NCI-H1436 treated with DMSO at 0.1 percent for 48 hours (cell line): Measurements from ENCODE around the gene ECM1.

Experiments used
- DNase-seq: peaks from one replicate; lab custom pipeline; 2025; lab: John Stamatoyannopoulos, UW

The ECM1 gene

GRCh38 chr1:150545486-150546032 is 37.6 kb downstream of the ECM1 start:
- no peak for DNase-seq

GRCh38 chr1:150546294-150546937 is 38.5 kb downstream of the ECM1 start:
- no peak for DNase-seq

- no peak for DNase-seq
Observed at GRCh38 chr1:150548324-150548631, 40.4 kb downstream of the ECM1 start.

- DNase-seq: no peak
Observed at GRCh38 chr1:150548632-150549495, 41.0 kb downstream of the ECM1 start, which contains the start of gene ADAMTSL4. Gene ADAMTSL4, plus strand, starts transcription at chr1:150549408. Its CDS starts 2,881 bp downstream, at chr1:150552289.

DNA sequence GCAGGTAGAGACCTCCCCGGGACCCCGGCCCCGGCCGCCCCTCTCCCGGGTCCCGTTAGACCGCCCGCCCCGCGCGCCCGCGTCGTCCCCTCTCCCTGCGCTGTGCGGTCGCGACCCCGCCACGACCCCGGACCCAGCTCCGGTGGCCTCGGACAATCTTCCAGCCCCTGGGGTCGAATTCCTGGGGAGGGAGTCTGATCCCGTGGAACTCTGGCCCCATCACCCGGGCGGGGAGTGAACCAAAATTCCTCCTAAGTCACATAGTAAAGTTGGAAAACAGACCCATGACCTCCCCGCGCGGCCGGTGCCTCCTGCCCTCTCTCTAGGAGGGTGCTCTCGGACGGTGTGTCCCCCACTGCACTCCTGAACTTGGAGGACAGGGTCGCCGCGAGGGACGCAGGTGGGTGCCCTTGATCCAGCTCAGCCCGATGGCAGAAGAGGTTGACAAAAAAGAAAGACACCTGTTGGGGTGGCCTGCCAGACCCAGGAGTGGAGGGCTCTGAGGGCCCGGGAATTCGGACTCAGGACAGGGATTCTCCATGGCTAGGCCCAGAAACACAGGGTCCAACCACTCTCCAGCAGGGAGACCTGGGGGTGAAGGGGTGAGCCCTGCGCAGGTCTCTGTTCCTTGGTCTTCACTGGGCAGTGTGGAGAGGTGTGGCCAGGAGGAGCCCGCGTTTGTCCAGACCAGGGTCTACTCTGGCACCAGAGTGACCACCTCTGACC is 41.8 kb downstream of the ECM1 start:
- DNase-seq: no peak

DNA sequence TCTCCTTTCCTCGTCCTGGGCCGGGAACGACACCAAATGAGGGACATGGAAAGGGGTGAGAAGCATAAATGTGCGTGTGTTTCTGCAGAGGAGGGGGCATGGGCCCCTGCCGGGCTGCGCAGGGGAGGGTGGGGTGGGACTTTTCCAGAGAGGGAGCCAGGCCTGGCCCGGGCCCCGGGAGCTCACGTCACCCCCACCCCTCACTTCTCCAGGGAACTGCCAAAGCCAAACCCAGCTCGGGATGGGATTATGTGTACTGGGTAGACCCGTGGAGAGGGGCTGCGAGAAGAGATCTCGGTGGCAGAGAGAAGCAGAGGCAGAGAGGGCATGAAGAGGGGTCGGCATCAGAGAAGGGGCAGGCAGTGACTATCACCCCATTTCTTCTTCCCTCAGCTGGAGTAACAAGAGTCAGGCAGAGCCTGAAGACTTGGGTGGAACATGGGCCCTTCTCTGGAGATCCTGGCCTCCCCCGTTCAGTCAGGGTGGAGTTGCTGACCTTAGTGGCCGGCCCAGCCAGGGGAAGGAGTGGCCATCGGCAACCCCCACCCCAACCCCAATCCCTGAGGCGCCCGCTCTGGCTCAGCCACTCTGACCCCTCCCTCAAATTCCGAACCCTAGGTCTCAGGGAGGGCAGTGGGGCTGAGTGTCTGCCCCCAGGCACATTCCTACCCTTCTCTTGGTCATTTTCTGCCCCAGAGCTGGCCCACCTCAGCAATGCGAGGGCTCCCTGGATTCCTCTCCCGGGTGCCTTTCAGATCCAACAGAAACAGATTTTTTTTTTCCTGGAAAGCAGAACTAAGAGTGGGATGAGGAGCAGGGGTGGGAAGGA is 42.5 kb downstream of the ECM1 start:
- DNase-seq: no peak

- DNase-seq: no peak
Observed at GRCh38 chr1:150551051-150551783, 43.3 kb downstream of the ECM1 start.

DNA sequence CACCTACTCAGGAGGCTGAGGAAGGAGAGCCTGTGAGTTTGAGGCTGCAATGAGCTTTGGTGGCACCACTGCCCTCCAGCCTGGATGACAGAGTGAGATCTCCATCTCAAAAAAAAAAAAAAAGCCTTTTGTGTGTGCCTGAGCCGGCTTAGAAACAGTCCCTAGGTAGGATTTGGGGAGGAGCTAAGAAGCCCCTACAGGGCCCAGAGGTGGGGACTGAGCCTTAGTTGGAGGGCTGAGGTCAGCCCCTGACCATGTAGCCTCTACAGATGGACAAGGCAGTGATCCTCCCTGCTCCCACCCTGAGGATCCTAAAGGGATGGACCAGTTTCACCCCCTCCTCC is 43.8 kb downstream of the ECM1 start:
- no peak for DNase-seq

DNA sequence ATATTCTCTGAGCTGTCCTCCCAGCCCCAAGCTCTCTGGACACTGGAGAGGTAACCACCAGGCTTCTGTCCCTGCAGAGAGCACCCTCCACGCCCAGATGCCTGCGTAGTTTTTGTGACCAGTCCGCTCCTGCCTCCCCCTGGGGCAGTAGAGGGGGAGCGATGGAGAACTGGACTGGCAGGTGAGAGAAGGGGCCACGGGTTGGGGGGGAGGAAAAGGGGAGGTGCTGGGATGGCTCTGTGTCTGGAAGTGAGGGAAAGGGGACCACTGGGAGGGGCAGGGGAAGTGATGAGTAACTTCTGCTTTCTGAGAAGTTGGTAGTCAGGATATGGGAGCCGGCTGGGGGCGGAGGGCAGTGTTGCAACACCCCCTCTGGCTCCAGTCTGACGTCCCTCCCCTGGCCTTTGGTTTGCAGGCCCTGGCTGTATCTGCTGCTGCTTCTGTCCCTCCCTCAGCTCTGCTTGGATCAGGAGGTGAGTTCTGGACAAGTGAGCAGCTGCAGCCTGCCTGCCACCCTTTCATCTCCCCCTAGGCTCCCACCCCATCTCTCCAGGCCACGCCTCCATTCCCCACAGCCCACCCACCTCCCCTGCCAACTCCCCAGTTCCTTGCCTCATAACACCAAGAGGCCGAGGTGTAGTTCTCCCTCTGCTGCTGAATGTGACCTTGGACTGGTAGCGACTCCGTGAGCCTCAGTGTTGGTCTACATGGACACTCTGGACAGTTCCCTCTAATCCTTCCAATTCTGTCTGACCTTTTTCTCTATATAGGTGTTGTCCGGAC is 44.4 kb downstream of the ECM1 start:
- no peak for DNase-seq

DNA sequence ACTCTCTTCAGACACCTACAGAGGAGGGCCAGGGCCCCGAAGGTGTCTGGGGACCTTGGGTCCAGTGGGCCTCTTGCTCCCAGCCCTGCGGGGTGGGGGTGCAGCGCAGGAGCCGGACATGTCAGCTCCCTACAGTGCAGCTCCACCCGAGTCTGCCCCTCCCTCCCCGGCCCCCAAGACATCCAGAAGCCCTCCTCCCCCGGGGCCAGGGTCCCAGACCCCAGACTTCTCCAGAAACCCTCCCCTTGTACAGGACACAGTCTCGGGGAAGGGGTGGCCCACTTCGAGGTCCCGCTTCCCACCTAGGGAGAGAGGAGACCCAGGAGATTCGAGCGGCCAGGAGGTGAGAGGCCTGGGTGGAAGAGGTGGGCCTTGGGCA is 45.0 kb downstream of the ECM1 start:
- no peak for DNase-seq

GRCh38 chr1:150553392-150554085 is 45.6 kb downstream of the ECM1 start:
- no peak for DNase-seq

DNA sequence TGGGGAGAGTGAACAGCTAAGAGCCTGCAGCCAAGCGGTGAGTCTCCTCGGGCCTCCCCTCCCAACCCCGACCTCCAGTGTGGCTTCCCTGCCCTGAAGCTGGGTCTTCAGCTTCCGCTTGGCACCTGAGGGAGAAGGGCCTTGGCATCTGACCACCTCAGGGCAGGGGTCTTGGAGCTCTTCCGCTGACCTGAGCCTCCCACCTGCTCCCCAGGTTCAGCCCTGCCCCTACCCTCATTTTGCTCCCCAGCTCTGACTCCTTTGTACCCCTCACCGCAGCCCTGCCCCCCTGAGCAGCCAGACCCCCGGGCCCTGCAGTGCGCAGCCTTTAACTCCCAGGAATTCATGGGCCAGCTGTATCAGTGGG is 46.2 kb downstream of the ECM1 start:
- DNase-seq: no peak

DNA sequence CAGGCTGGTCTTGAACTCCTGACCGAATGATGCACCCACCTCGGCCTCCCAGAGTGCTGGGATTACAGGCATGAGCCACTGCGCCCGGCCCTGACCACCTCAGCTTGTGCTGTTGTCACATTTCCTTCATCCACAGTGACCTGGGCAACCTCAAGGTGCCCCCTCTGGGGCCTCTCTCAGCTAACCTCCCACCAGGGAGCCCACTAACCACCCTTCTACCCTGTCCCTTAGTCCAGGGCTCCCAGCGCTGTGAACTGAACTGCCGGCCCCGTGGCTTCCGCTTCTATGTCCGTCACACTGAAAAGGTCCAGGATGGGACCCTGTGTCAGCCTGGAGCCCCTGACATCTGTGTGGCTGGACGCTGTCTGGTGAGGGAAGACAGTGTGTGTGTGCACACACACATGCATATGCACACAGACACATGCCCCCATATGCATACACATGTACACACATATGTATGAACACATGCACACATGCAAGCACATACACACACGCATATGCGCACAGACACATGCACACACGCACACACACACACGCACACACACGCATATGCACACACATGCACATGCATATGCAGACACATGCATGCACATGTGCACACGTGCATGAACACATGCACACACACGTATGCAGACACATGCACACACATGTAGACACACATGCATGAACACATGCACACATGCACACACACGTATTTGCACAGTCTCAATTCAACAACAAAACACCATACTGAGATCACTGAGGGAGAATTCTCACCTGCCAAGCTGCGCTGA is 47.5 kb downstream of the ECM1 start:
- no peak for DNase-seq

GRCh38 chr1:150555971-150556865 is 48.3 kb downstream of the ECM1 start:
- DNase-seq: no peak

- DNase-seq: no peak
Observed at GRCh38 chr1:150557065-150557600, 49.2 kb downstream of the ECM1 start.

- no peak for DNase-seq
Observed at GRCh38 chr1:150557813-150558212, 49.9 kb downstream of the ECM1 start.

- no peak for DNase-seq
Observed at GRCh38 chr1:150558303-150558704, 50.4 kb downstream of the ECM1 start.
